SK-N-SH treated with all-trans-retinoic acid at 6 μM for 48 hours (cell line): ENCODE results near the gene HK2.

Experiments used
- ATAC-seq: fragments of 200-7000 bp; cut with Tn5 transposase; 3 replicates; pipeline ENCODE4 v1.9.1; 2020; ENCODE audit warnings: mild to moderate bottlenecking, moderate library complexity
- ARNTL ChIP-seq: fragments of 450-650 bp; formaldehyde crosslinking; IDR thresholded peaks from 2 replicates; pipeline ENCODE4 v1.5.0; 2020; ENCODE audit warnings: low read depth, mild to moderate bottlenecking, moderate library complexity, borderline replicate concordance
- BACH2 ChIP-seq: fragments of 250-450 bp; sonication (Bioruptor Pico); IDR thresholded peaks from 2 replicates; pipeline ENCODE4 v1.9.0; 2021; ENCODE audit warnings: mild to moderate bottlenecking, borderline replicate concordance
- CREB5 ChIP-seq: fragments of 250-450 bp; sonication (Bioruptor Pico); IDR thresholded peaks from 2 replicates; pipeline ENCODE4 v1.5.1; 2020; ENCODE audit warnings: low read depth, mild to moderate bottlenecking, moderate library complexity
- CSDC2 ChIP-seq: fragments of 250-450 bp; sonication (Bioruptor Pico); IDR thresholded peaks from 2 replicates; pipeline ENCODE4 v1.5.0; 2020; ENCODE audit warnings: mild to moderate bottlenecking, moderate library complexity
- CSRNP3 ChIP-seq: fragments of 250-450 bp; sonication (Bioruptor Pico); IDR thresholded peaks from 2 replicates; pipeline ENCODE4 v1.5.1; 2021; ENCODE audit warnings: mild to moderate bottlenecking, moderate library complexity
- ESRRG ChIP-seq: fragments of 250-450 bp; sonication (Bioruptor Pico); IDR thresholded peaks from 2 replicates; pipeline ENCODE4 v1.6.1; 2021; ENCODE audit warnings: mild to moderate bottlenecking
- GLIS3 ChIP-seq: fragments of 250-450 bp; sonication (Bioruptor Pico); IDR thresholded peaks from 2 replicates; pipeline ENCODE4 v1.5.0; 2020; ENCODE audit warnings: mild to moderate bottlenecking, moderate library complexity
- ISL1 ChIP-seq: fragments of 250-450 bp; sonication (Bioruptor Pico); IDR thresholded peaks from 2 replicates; pipeline ENCODE4 v2.1.2; 2022; ENCODE audit warnings: mild to moderate bottlenecking, moderate library complexity
- OSR1 ChIP-seq: fragments of 250-450 bp; sonication (Bioruptor Pico); IDR thresholded peaks from 2 replicates; pipeline ENCODE4 v1.8.0; 2022; ENCODE audit warnings: moderate library complexity, mild to moderate bottlenecking, inconsistent platforms
- PATZ1 ChIP-seq: fragments of 250-450 bp; sonication (Bioruptor Pico); IDR thresholded peaks from 2 replicates; pipeline ENCODE4 v1.8.0; 2020; ENCODE audit warnings: mild to moderate bottlenecking, moderate library complexity, borderline replicate concordance
- POU6F1 ChIP-seq: fragments of 250-450 bp; sonication (Bioruptor Pico); IDR thresholded peaks from 2 replicates; pipeline ENCODE4 v1.8.0; 2021; ENCODE audit warnings: low read depth, mild to moderate bottlenecking, moderate library complexity, borderline replicate concordance
- PPARA ChIP-seq: fragments of 250-450 bp; sonication (Bioruptor Pico); IDR thresholded peaks from 2 replicates; pipeline ENCODE4 v1.5.0; 2020; ENCODE audit warnings: mild to moderate bottlenecking, borderline replicate concordance
- SNAI2 ChIP-seq: fragments of 250-450 bp; sonication (Bioruptor Pico); IDR thresholded peaks from 2 replicates; pipeline ENCODE4 v1.5.0; 2020; ENCODE audit warnings: mild to moderate bottlenecking, moderate library complexity
- TCF4 ChIP-seq: fragments of 250-450 bp; sonication (Bioruptor Pico); IDR thresholded peaks from 2 replicates; pipeline ENCODE4 v1.8.0; 2021; ENCODE audit warnings: mild to moderate bottlenecking, moderate library complexity, borderline replicate concordance
- TOX ChIP-seq: fragments of 250-450 bp; sonication (Bioruptor Pico); IDR thresholded peaks from 2 replicates; pipeline ENCODE4 v1.8.0; 2021; ENCODE audit warnings: mild to moderate bottlenecking, moderate library complexity, borderline replicate concordance
- TSHZ2 ChIP-seq: fragments of 250-450 bp; sonication (Bioruptor Pico); IDR thresholded peaks from 2 replicates; pipeline ENCODE4 v1.5.0; 2020; ENCODE audit warnings: mild to moderate bottlenecking, moderate library complexity
- ZFP30 ChIP-seq: fragments of 450-650 bp; formaldehyde crosslinking; IDR thresholded peaks from 2 replicates; pipeline ENCODE4 v1.5.0; 2022; ENCODE audit warnings: mild to moderate bottlenecking, moderate library complexity
- ZNF70 ChIP-seq: fragments of 450-650 bp; formaldehyde crosslinking; IDR thresholded peaks from 2 replicates; pipeline ENCODE4 v1.5.0; 2020; ENCODE audit warnings: mild to moderate bottlenecking, moderate library complexity
- ZNF8 ChIP-seq: fragments of 450-650 bp; formaldehyde crosslinking; IDR thresholded peaks from 2 replicates; pipeline ENCODE4 v1.5.0; 2020; ENCODE audit warnings: mild to moderate bottlenecking, moderate library complexity

Gene HK2

GRCh38 chr2:74917702-74918619 is 84.0 kb downstream of the HK2 start:
- ATAC-seq, result no peak
- TF ChIP-seq BACH2 (CRISPR knock-in tag) (no peak), ZNF8 (CRISPR knock-in tag) (no peak), ISL1 (no peak)

GRCh38 chr2:74919827-74920226 is 85.9 kb downstream of the HK2 start:
- peak; percentile 84 for ATAC-seq

More at GRCh38 chr2:74919827-74920226, 85.9 kb downstream of the HK2 start:
- TF ChIP-seq ISL1 (no peak), ARNTL (CRISPR knock-in tag) (no peak), CSRNP3 (no peak), BACH2 (CRISPR knock-in tag) (no peak), PATZ1 (no peak), ZNF70 (no peak), CSDC2 (CRISPR knock-in tag) (no peak), CREB5 (CRISPR knock-in tag) (no peak), OSR1 (CRISPR knock-in tag) (no peak), ZFP30 (CRISPR knock-in tag) (no peak), GLIS3 (no peak), POU6F1 (CRISPR knock-in tag) (no peak), SNAI2 (CRISPR knock-in tag) (no peak), TOX (CRISPR knock-in tag) (no peak), TCF4 (no peak), TSHZ2 (no peak), ZNF8 (CRISPR knock-in tag) (no peak), PPARA (CRISPR knock-in tag) (no peak), ESRRG (CRISPR knock-in tag) (no peak)
- TF ChIP-seq, all 23 proteins: peak for 0
